MM.1S (cell line): ENCODE data around the gene CMC4.

Experiments
- DNase-seq: peaks from one replicate; pipeline ENCODE4 v3.0.0-alpha.2; 2015
- H2AFZ ChIP-seq: fragments of 300-600 bp; sonication (generic); 2 replicates; pipeline ENCODE4 v1.6.0; 2016; ENCODE audit warnings: antibody characterized with exemption, low read length
- H3F3A ChIP-seq: fragments of 300-600 bp; sonication (generic); 2 replicates; pipeline ENCODE4 v1.6.1; 2016; ENCODE audit warnings: mild to moderate bottlenecking, antibody characterized with exemption, low read length, moderate library complexity, mixed read lengths; ENCODE audit not compliant: insufficient read depth
- H3K27ac ChIP-seq: fragments of 300-600 bp; sonication (generic); 2 replicates; pipeline ENCODE4 v1.5.1; 2016; ENCODE audit warnings: mild to moderate bottlenecking, low read length
- H3K27me3 ChIP-seq: fragments of 300-600 bp; sonication (generic); replicated peaks from 2 replicates; pipeline ENCODE4 v1.6.0; 2016; ENCODE audit warnings: low read length; ENCODE audit not compliant: insufficient read depth
- H3K36me3 ChIP-seq: fragments of 300-600 bp; sonication (generic); replicated peaks from 2 replicates; pipeline ENCODE4 v1.6.1; 2016; ENCODE audit warnings: mild to moderate bottlenecking, low read length, mixed read lengths; ENCODE audit not compliant: insufficient read depth
- H3K4me1 ChIP-seq: fragments of 300-600 bp; sonication (generic); 2 replicates; pipeline ENCODE4 v1.6.1; 2016; ENCODE audit warnings: low read length, mixed read lengths
- H3K4me2 ChIP-seq: fragments of 300-600 bp; sonication (generic); 2 replicates; pipeline ENCODE4 v1.6.0; 2016; ENCODE audit warnings: low read depth, low read length
- H3K4me3 ChIP-seq: fragments of 300-600 bp; sonication (generic); 2 replicates; pipeline ENCODE4 v1.5.1; 2016; ENCODE audit warnings: low read length, mixed read lengths
- H3K79me2 ChIP-seq: fragments of 300-600 bp; sonication (generic); 2 replicates; pipeline ENCODE4 v1.6.1; 2016; ENCODE audit warnings: mixed run types, low read length, mixed read lengths
- H3K9ac ChIP-seq: fragments of 300-600 bp; sonication (generic); 2 replicates; pipeline ENCODE4 v1.6.1; 2016; ENCODE audit warnings: low read length, mixed read lengths
- H3K9me2 ChIP-seq: fragments of 300-600 bp; sonication (generic); replicated peaks from 2 replicates; pipeline ENCODE4 v1.6.1; 2016; ENCODE audit warnings: mild to moderate bottlenecking, low read length, mixed read lengths; ENCODE audit not compliant: insufficient read depth
- H3K9me3 ChIP-seq: fragments of 300-600 bp; sonication (generic); replicated peaks from 2 replicates; pipeline ENCODE4 v1.6.1; 2016; ENCODE audit warnings: mild to moderate bottlenecking, low read length, mixed read lengths; ENCODE audit not compliant: insufficient read depth
- H4K20me1 ChIP-seq: fragments of 300-600 bp; sonication (generic); 2 replicates; pipeline ENCODE4 v1.6.1; 2016; ENCODE audit warnings: mild to moderate bottlenecking, low read length, moderate library complexity, mixed read lengths; ENCODE audit not compliant: insufficient read depth
- CTCF ChIP-seq: fragments of 300-600 bp; sonication (generic); IDR thresholded peaks from 2 replicates; pipeline ENCODE4 v1.5.1; 2016; ENCODE audit warnings: antibody characterized with exemption, low read length, mixed read lengths
- EZH2 ChIP-seq: fragments of 300-600 bp; sonication (generic); optimal IDR thresholded peaks from 2 replicates; pipeline ENCODE3; 2017; ENCODE audit warnings: low read depth, mild to moderate bottlenecking, antibody characterized with exemption, low read length, mixed read lengths
- EZH2phosphoT487 ChIP-seq: fragments of 300-600 bp; sonication (generic); IDR thresholded peaks from 2 replicates; pipeline ENCODE4 v1.6.1; 2018; ENCODE audit warnings: antibody characterized with exemption, low read length

Gene CMC4

GRCh38 chrX:155055494-155055893, 15.4 kb downstream of the CMC4 start:
- no peak overlapping the region for H2AFZ ChIP-seq
- H3K9ac ChIP-seq, result no peak overlapping the region
- no peak overlapping the region for H3K4me3 ChIP-seq
- no peaks in the 10 kb centered on the region for H3F3A ChIP-seq
- no peaks in the 10 kb centered on the region for H3K79me2 ChIP-seq
- no peaks in the 10 kb centered on the region for H3K9me3 ChIP-seq
- H3K27ac ChIP-seq, result no peak overlapping the region
- TF ChIP-seq EZH2phosphoT487, result no peak
- no peak for TF ChIP-seq CTCF
- no peak for TF ChIP-seq EZH2
- H3K27me3 ChIP-seq, result no peaks in the 10 kb centered on the region
- no peaks in the 10 kb centered on the region for H4K20me1 ChIP-seq
- no peaks in the 10 kb centered on the region for H3K9me2 ChIP-seq
- H3K4me1 ChIP-seq, result 0 out of 2 replicates have a peak, but pooled peaks cover 4% of the 10 kb centered on the region
- DNase-seq, result no peak
- no peaks in the 10 kb centered on the region for H3K36me3 ChIP-seq
- no peak overlapping the region for H3K4me2 ChIP-seq

- H2AFZ ChIP-seq, result no peak overlapping the region
- no peak for DNase-seq
- no peaks in the 10 kb centered on the region for H3F3A ChIP-seq
- no peak overlapping the region for H3K27ac ChIP-seq
- no peaks in the 10 kb centered on the region for H3K27me3 ChIP-seq
- H4K20me1 ChIP-seq, result no peaks in the 10 kb centered on the region
- H3K79me2 ChIP-seq, result no peaks in the 10 kb centered on the region
- TF ChIP-seq CTCF (no peak), EZH2 (no peak), EZH2phosphoT487 (no peak)
- H3K9ac ChIP-seq, result no peak overlapping the region
- no peaks in the 10 kb centered on the region for H3K36me3 ChIP-seq
- no peaks in the 10 kb centered on the region for H3K9me2 ChIP-seq
- no peak overlapping the region for H3K4me3 ChIP-seq
- 0 out of 2 replicates have a peak, but pooled peaks cover 4% of the 10 kb centered on the region for H3K4me1 ChIP-seq
- H3K9me3 ChIP-seq, result no peaks in the 10 kb centered on the region
- no peak overlapping the region for H3K4me2 ChIP-seq
Measured at GRCh38 chrX:155054255-155054654, 16.7 kb downstream of the CMC4 start.

- no peak for DNase-seq
- no peak for TF ChIP-seq EZH2
- TF ChIP-seq EZH2phosphoT487, result no peak
- no peak for TF ChIP-seq CTCF
- Histone ChIP-seq H3K36me3 (no peaks in the 10 kb centered on the region), H3F3A (no peaks in the 10 kb centered on the region), H3K4me2 (no peak overlapping the region), H3K79me2 (no peaks in the 10 kb centered on the region), H4K20me1 (no peaks in the 10 kb centered on the region), H3K9me3 (no peaks in the 10 kb centered on the region), H3K4me1 (0 out of 2 replicates have a peak, but pooled peaks cover 4% of the 10 kb centered on the region), H3K4me3 (no peak overlapping the region), H3K9ac (no peak overlapping the region), H3K27ac (no peak overlapping the region), H3K27me3 (no peaks in the 10 kb centered on the region), H2AFZ (no peak overlapping the region), H3K9me2 (no peaks in the 10 kb centered on the region)
Measured at GRCh38 chrX:155053656-155054055, 17.3 kb downstream of the CMC4 start.
